GM10248 (cell line): ENCODE data around the gene PBX3.

Experiments
- CTCF ChIA-PET: fragments of 300-600 bp; sonication (Branson Sonifier 250); formaldehyde crosslinking; extraction: SDS; loops from one replicate; lab custom pipeline; 2021; ENCODE audit warnings: antibody characterized with exemption; lab: Yijun Ruan, JAX
- POLR2A ChIA-PET: fragments of 350-650 bp; sonication (Branson Sonifier 250); formaldehyde crosslinking; extraction: SDS; loops from one replicate; lab custom pipeline; 2020; ENCODE audit warnings: antibody characterized with exemption; lab: Yijun Ruan, JAX
- DNase-seq: peaks from one replicate; pipeline ENCODE4 v3.0.0; 2012; ENCODE audit errors: extremely low spot score
- TF ChIP-seq, protein P1 (sequence below): IDR thresholded peaks from 2 replicates; pipeline ENCODE4 v1.5.1; 2012; ENCODE audit warnings: mild to moderate bottlenecking, low read depth; ENCODE audit errors: extremely low read depth, missing control alignments, control extremely low read depth

The PBX3 gene

DNA sequence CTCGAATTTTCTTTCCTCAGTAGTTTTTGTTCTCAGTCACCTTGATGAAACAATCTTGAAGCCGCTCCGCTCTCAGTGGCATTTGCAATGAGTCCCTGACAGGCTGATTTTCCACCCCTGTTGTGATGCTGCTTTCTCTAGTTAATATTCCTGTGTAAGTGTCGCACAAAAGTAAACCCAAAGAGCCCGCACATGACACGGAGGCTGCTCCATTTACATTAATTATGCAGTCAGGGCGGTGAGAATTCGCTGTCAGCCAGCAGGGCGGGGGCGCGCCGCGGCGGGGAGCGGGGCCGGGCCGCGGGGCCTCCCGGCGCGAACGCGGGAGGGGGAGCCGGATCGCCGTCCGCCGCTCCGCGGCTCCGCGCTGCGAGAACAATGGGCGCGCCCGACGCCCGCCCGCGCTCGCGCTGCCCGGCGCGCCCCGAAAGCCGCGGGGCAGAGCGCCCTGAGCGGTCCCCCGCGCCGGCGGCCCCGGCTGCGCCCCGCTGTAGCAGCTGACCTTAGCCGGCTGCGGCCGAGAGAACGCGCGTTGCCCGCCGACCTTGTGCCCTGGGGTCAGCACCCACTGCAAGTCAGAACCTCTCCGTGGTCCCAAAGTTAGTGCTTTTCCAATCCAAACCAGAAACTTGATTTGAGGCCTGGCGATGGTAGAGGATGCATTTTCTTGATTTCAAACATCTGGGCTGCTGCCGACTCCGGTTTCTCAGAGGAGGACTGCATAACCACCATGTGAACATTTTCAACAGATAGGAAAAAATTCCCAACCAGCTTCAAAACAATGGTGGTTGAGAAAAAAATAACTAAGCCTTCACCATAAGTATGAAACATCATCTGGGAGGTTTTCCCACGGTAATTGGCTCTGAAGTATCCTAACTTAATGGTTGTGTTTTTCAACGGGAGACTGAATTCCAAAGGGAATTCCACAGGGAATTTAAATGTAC is 142.6 kb downstream of the PBX3 start:
- CTCF ChIA-PET: no interaction called here
- TF ChIP-seq, protein P1, sequence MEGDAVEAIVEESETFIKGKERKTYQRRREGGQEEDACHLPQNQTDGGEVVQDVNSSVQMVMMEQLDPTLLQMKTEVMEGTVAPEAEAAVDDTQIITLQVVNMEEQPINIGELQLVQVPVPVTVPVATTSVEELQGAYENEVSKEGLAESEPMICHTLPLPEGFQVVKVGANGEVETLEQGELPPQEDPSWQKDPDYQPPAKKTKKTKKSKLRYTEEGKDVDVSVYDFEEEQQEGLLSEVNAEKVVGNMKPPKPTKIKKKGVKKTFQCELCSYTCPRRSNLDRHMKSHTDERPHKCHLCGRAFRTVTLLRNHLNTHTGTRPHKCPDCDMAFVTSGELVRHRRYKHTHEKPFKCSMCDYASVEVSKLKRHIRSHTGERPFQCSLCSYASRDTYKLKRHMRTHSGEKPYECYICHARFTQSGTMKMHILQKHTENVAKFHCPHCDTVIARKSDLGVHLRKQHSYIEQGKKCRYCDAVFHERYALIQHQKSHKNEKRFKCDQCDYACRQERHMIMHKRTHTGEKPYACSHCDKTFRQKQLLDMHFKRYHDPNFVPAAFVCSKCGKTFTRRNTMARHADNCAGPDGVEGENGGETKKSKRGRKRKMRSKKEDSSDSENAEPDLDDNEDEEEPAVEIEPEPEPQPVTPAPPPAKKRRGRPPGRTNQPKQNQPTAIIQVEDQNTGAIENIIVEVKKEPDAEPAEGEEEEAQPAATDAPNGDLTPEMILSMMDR: peak; percentile 8
- DNase-seq: peak; percentile 67
- POLR2A ChIA-PET: interaction anchor here (0.6 kb wide), 1 partner anchor 125 kb away, joined by 3 read pairs; no protein-coding TSS in a partner anchor

DNA sequence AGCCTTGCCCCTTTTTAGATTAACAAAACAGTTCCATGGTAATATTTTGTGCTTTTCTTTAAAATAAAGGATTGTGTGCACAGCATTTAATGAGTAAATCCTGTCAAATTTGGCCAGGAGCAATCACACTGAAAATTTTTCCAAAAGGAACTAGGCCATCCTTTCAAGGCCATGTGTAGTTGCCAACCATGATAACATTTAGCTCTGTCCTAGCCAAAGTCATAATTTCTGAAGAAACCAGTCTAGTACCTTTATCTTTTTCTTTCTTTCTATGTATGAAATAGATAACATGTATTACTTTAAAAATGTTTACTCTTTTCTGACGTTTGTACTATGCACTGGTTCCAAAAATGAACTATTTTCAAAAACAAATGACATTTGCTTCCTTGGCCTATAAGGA is 143.7 kb downstream of the PBX3 start:
- POLR2A ChIA-PET: no interaction called here
- DNase-seq: no peak
- CTCF ChIA-PET: no interaction called here
- TF ChIP-seq, protein P1: no peak

DNA sequence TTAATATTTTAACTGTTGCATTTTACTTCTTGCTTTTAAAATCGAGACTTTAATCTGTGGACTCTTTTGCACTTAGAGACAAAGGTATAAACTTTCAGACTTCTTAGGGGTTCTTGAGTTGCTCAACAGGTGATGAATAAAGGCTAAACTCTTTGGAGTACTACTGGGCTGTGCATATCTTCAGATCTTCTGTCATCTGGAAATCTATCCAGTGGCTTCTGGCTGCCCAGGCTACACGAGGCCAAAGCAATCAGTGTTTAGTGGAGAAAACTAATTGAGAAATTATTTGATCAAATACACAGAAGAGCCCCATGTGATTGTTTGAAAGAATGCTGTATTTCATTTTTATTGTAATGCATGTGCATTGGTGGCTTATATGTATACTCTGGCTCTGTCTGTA is 146.1 kb downstream of the PBX3 start:
- TF ChIP-seq, protein P1: no peak
- ChIA-PET POLR2A (no interaction called here), CTCF (interaction anchor here (1.1 to 1.2 kb wide), 2 partner anchors 21 to 22 kb away, joined by 3 read pairs; no protein-coding TSS in a partner anchor)
- no peak for DNase-seq

DNA sequence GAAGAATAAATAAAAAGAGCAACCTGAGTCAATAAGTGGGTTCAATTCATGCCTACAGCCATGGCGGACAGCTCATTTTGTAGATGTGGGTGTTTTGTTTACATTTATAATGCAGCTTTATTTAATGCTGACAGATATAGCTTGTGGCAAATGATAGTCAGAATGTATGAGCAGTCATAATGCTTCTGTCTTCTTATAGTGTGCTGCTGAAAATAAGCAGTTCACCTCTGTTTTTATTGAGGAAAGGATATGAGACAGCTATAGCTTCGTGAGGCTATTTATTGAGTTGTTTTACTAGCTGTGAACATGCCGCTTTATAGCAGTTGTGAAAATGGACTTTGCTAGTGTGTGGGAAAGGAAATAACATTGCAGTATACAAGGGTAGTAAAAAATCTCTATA is 147.4 kb downstream of the PBX3 start:
- ChIA-PET CTCF (interaction anchor here (1.2 kb wide), 1 partner anchor 20 kb away, joined by 3 read pairs; no protein-coding TSS in a partner anchor), POLR2A (no interaction called here)
- TF ChIP-seq, protein P1: no peak
- no peak for DNase-seq

DNA sequence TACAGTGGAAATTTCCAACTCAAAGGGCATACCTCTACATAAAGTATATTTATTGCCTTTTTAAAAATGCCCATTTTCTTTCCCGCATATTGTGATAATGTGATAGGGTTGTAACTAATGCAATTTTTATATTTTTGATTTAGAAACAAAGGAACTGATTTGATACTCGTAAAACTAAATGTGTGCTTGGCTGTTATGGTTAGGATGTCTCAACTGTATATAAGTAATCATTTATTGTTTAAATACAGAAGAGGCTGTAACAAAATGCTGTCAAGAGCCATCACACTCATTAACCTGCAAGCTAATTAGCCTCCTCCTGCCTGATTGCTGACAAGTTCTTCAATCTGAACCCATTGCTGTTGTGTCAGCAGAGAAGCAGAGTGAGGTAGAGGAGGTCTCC is 149.2 kb downstream of the PBX3 start:
- ChIA-PET CTCF (interaction anchor here (2.5 kb wide), 1 partner anchor 15 kb away, joined by 6 read pairs; no protein-coding TSS in a partner anchor), POLR2A (no interaction called here)
- TF ChIP-seq, protein P1: no peak
- DNase-seq: no peak

DNA sequence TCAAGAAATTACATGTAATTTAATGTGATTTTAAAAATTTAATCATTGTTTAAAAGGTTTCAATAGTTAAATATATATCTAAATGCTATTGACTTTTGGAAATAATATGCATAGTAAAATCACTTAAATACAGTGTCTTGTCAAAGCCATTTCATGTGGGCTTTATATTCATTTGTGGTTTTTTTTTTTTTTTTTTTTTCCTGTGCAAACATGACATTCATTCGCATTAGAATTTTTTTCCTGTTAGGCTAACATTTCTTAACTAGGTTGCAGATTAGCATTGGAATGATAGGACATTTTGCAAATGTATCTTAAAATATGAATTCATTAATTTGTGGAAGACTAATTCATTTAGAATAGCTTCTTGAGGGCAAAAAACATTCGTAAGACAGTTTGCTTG is 149.8 kb downstream of the PBX3 start:
- ChIA-PET POLR2A (no interaction called here), CTCF (interaction anchor here (1.5 to 2.5 kb wide), 2 partner anchors 15 to 23 kb away, joined by 3 to 6 read pairs; no protein-coding TSS in a partner anchor)
- TF ChIP-seq, protein P1: no peak
- DNase-seq: no peak
